Heart left ventricle (tissue), 16 donors: Measurements from ENCODE around the gene NOVA1. TPM values are rescaled to one million over a fixed set of nuclear protein-coding genes. Genes with fewer than 3 reads are reported as not detected.
A peak's percentile ranks its signal among the peaks of the same experiment; 100 is the strongest.

ENCODE experiments used
- ATAC-seq, 4 donors: fragments of 200-7000 bp; cut with Tn5 transposase; one replicate each; pipeline ENCODE4 v1.9.1; 2020 to 2022; ENCODE audit warnings: moderate library complexity in 4 of 4, mild to moderate bottlenecking in 3 of 4, moderate number of reproducible peaks in 1 of 4
- DNase-seq, 5 donors: peaks; one replicate each; pipeline ENCODE4 v3.0.0-alpha.2; 2020
- H3K27ac ChIP-seq, 12 donors: fragments of 200-600 bp; sonication (generic) in 4 of 12; one replicate each; pipeline versions ENCODE4 v1.5.0 to v1.8.0; 2016 to 2022; ENCODE audit warnings: mild to moderate bottlenecking in 2 of 12
- H3K27me3 ChIP-seq, 9 donors: fragments of 200-600 bp; sonication (generic) in 2 of 9; one replicate each; pipeline versions ENCODE4 v1.5.1 to v1.8.0; 2016 to 2022; ENCODE audit warnings: mild to moderate bottlenecking in 3 of 9
- H3K36me3 ChIP-seq, 9 donors: fragments of 200-600 bp; sonication (generic) in 2 of 9; one replicate each; pipeline versions ENCODE4 v1.5.0 to v1.8.0; 2018 to 2022; ENCODE audit warnings: mild to moderate bottlenecking in 2 of 9
- H3K4me1 ChIP-seq, 12 donors: fragments of 200-600 bp; sonication (generic) in 4 of 12; one replicate each; pipeline versions ENCODE4 v1.5.0 to v1.8.0; 2016 to 2022; ENCODE audit warnings: mild to moderate bottlenecking in 3 of 12
- H3K4me3 ChIP-seq, 12 donors: fragments of 200-600 bp; sonication (generic) in 4 of 12; one replicate each; pipeline versions ENCODE4 v1.5.0 to v1.8.0; 2017 to 2022; ENCODE audit warnings: mild to moderate bottlenecking in 9 of 12, moderate library complexity in 4 of 12
- H3K9me3 ChIP-seq, 12 donors: fragments of 200-600 bp; sonication (generic) in 4 of 12; one replicate each; pipeline versions ENCODE4 v1.5.0 to v1.8.0; 2016 to 2022; ENCODE audit warnings: mild to moderate bottlenecking in 1 of 12
- POLR2A ChIP-seq, 2 donors: fragments of 450-650 bp; IDR thresholded peaks; one replicate each; pipeline ENCODE4 v1.6.1; 2017; ENCODE audit warnings: antibody characterized with exemption in 2 of 2, mild to moderate bottlenecking in 2 of 2, moderate library complexity in 2 of 2
- WGBS, 4 donors: extraction: QIAGEN DNeasy Blood & Tissue Kit in 2 of 4; methylation state at CpG; one replicate each; pipeline versions ENCODE4 v1.1.5 to v1.1.7; 2013 to 2018; 5-methylcytosine and 5-hydroxymethylcytosine counted together
- intact Hi-C, 10 donors: fragments of 100-400 bp; cut with DNase I; formaldehyde crosslinking; loops; one replicate each; pipeline versions ENCODE4 v1.11.1 to v1.14.2; 2022
- polyA plus RNA-seq, 2 donors: library from polyadenylated mRNA; stranded (reverse); fragments of 200-250 nt; gene quantifications; one replicate each; pipeline ENCODE4 v1.2.3, GENCODE V29; 2013
- total RNA-seq, 9 donors: library from RNA; depleted of rRNA in 2 of 9; stranded (reverse); fragments of >200 nt in 2 of 9; fragmentation: NEBNext Ultra II Directional in 3 of 9; extraction: Animal tissue kit (Norgen Biotek cat#: 25700) in 3 of 9; gene quantifications; one replicate each; pipeline versions ENCODE4 v1.1.0 to v1.2.4, GENCODE V29; 2016 to 2023
- TF ChIP-seq, protein P1 (sequence below), 12 donors: fragments of 200-600 bp; sonication (generic) in 4 of 12; IDR thresholded peaks; one replicate each; pipeline versions ENCODE4 v1.5.0 to v1.8.0; 2018 to 2022; ENCODE audit warnings: antibody characterized with exemption in 12 of 12, mild to moderate bottlenecking in 5 of 12
- donor health status: ischemic (EF 13 %, LVEDD 7.1; RV severe dilation, severe dysfunction).
- donor health status: healthy with polysubstance abuse.
- donor health status: DM: no; HTN: yes; CAD: no.
- donor health status: DM: no; HTN: no; CAD: no.
- donor health status: ischemic (EF 25% LVEDD 6.9; RV normal size, moderate dysfunction).
- donor health status: ischemic (EF 25% LVEDD 5.7; RV mildly dilated, moderate dysfunction).
- donor health status: healthy.
- donor health status: DM: yes; HTN: yes; CAD: no.
- donor health status: ischemic (EF 35%, LVEDD 5.7; RV mildly dilated, moderate dysfunction).
- donor health status: nonischemic (EF 11% LVEDD 7.7; RV severe dilation, severe dysfunction).
- donor health status: DM: yes; HTN: yes; CAD: no.
- donor health status: PGD.
- donor health status: ischemic (EF 29% LVEDD 5.4; RV normal size, mild dysfunction).
- donor health status: nonischemic (EF 23%, LVEDD 6.1; RV moderate dilation, normal function).

Gene NOVA1
- total and polyA plus RNA-seq, 11 donors: 0.60 to 3.8 (median 2.4) TPM

DNA sequence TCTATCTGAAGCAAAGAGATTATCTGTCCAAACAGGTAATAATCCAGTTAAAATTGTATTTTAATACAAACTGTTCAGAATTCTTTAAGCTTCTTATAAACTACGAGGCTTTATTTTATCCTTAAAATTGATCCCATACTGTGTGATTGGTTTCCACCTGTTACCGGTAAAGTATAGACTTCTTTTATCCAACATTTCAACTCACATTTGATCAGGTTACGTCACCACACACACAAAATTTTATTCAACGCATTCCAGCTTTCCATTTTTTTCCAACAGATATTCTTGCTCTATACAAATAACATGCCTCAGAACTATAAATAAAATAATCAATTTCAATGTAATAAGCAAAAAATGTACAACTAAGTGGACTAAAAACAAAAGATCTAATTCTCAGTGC is 4.5 kb downstream of the NOVA1 start:
- intact Hi-C loops: no loop called here
- Histone ChIP-seq H3K9me3 (no peaks in the 10 kb centered on the region), H3K27ac (no peak overlapping the region), H3K4me1 (no peaks in the 10 kb centered on the region), H3K4me3 (no peak overlapping the region), H3K36me3 (no peaks in the 10 kb centered on the region), H3K27me3 (peaks cover 0 to 10% (median 0%) of the 10 kb centered on the region in 9 donors)
- DNase-seq (no peak), ATAC-seq (no peak)
- TF ChIP-seq, protein P1, sequence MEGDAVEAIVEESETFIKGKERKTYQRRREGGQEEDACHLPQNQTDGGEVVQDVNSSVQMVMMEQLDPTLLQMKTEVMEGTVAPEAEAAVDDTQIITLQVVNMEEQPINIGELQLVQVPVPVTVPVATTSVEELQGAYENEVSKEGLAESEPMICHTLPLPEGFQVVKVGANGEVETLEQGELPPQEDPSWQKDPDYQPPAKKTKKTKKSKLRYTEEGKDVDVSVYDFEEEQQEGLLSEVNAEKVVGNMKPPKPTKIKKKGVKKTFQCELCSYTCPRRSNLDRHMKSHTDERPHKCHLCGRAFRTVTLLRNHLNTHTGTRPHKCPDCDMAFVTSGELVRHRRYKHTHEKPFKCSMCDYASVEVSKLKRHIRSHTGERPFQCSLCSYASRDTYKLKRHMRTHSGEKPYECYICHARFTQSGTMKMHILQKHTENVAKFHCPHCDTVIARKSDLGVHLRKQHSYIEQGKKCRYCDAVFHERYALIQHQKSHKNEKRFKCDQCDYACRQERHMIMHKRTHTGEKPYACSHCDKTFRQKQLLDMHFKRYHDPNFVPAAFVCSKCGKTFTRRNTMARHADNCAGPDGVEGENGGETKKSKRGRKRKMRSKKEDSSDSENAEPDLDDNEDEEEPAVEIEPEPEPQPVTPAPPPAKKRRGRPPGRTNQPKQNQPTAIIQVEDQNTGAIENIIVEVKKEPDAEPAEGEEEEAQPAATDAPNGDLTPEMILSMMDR (IDR thresholded peaks at IDR 0.05): no peak
- no peak for TF ChIP-seq POLR2A (IDR thresholded peaks at IDR 0.05)
- WGBS, 4 donors: 94 to 97% (median 95%) methylated on average over 4 of the region's 4 CpGs

DNA sequence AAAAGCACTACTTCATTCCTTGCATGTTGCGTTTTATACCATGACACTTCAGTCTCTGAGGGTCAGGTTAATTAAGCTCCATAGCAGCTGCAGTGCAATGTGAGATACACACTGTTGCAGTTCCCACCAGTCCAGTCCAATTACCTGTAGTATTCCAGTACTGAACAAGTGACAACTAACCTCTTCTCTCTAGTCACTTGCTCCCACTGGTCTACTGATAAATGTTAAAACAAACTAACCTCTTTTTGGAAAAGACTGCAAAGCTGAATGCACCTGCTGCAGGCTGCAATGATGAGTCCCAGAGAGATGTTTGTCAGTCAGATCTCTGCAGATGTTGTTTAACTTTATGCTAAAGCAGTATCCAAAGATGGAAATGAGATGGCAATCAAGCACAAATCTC is 7.9 kb downstream of the NOVA1 start:
- Histone ChIP-seq H3K27ac (no peak overlapping the region), H3K27me3 (no peaks in the 10 kb centered on the region), H3K4me1 (no peaks in the 10 kb centered on the region), H3K36me3 (no peaks in the 10 kb centered on the region), H3K9me3 (no peaks in the 10 kb centered on the region), H3K4me3 (no peak overlapping the region)
- no peak for TF ChIP-seq POLR2A (IDR thresholded peaks at IDR 0.05)
- TF ChIP-seq, protein P1 (IDR thresholded peaks at IDR 0.05): no peak
- intact Hi-C loops: no loop called here
- WGBS, 4 donors: 79 to 95% (median 82%) methylated on average over 1 of the region's 1 CpG
- ATAC-seq: no peak
- no peak for DNase-seq

DNA sequence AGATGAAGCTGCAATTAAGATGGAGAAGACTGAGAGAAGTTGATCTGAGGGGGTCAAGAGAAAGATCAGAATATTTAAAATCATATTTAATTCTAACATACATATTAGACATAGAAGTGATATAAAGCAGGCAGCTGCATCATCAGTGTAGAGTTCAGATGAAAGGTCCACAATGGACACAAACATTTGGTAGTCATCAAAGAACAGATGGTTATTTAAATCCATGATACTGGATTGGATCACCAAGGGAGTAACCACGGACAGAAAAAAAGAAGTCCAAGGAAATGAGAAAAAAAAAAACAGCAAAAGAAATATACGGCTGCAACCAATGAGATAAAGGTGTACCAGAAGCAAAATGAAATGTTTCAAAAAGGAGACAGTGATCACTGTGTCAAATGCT is 20.1 kb downstream of the NOVA1 start:
- WGBS, 4 donors: 52 to 67% (median 61%) methylated on average over 2 of the region's 2 CpGs
- H3K36me3 ChIP-seq: no peaks in the 10 kb centered on the region

DNA sequence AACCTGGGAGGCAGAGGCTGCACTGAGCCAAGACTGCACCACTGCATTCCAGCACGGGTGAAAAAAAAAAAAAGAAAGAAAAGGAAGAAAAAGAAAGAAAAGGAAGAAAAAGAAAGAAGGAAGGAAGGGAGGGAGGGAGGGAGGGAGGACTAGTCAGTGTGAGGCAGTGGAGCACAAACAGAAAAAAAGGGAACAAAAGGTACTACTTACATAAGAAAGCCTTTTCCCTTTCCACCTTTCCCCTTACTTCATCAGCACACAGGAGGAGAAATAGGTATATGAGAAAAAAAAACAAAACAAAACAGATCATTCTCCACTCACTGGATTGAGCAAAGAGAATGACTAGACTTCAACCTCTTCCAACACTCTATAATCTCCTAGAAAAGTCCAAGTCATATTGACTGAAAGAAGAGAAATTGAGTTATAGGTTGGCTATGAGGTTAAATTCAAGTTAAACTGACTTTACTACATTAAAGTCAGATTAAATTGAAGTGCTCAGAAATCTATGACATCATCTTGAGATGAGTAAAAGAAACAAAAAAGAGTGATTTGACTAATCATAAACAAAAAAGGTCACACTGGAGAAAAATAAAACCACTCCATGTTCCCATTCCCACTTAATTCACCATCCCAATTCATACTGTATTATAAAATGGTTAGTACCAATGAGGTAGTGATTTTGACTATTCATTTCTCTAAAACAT is 43.6 kb downstream of the NOVA1 start:
- WGBS, 4 donors: 62 to 73% (median 68%) methylated on average over 1 of the region's 1 CpG
- no peaks in the 10 kb centered on the region for H3K36me3 ChIP-seq
- H3K4me1 ChIP-seq: no peaks in the 10 kb centered on the region
- intact Hi-C loops: no loop called here
- no peak overlapping the region for H3K4me3 ChIP-seq
- no peak overlapping the region for H3K27ac ChIP-seq
- ATAC-seq (no peak), DNase-seq (no peak)
- no peak for TF ChIP-seq POLR2A (IDR thresholded peaks at IDR 0.05)
- no peaks in the 10 kb centered on the region for H3K9me3 ChIP-seq
- no peaks in the 10 kb centered on the region for H3K27me3 ChIP-seq

More for the DNA sequence above, 20.1 kb downstream of the NOVA1 start:
- intact Hi-C loops: no loop called here
- DNase-seq: no peak
- Histone ChIP-seq H3K4me3 (no peak overlapping the region), H3K27me3 (no peaks in the 10 kb centered on the region), H3K27ac (no peak overlapping the region), H3K4me1 (no peaks in the 10 kb centered on the region), H3K9me3 (no peaks in the 10 kb centered on the region)
- TF ChIP-seq, protein P1 (IDR thresholded peaks at IDR 0.05): no peak
- TF ChIP-seq POLR2A (IDR thresholded peaks at IDR 0.05): no peak
- ATAC-seq: no peak

DNA sequence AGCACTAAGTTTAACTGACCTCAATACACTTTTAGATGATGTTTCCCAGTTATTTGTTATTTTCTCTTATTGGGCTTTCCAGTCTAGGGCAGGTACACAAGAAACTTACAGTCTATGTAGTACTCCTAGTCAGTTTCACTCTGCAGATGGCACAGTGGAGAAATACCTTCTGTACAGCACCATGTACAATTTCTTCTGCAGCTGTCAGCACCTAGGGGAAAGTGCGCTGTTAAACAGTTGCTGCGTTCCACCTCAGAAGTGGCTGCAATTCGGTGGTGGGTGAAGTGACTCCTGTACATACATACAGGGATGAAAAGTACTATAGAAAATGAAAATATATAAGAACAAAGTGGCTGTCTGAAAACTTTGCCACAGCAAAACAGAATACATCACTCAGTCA is 48.3 kb downstream of the NOVA1 start:
- H3K4me3 ChIP-seq: no peak overlapping the region
- no peak overlapping the region for H3K27ac ChIP-seq
- DNase-seq (peak in 1 of 5 donors; percentile 14), ATAC-seq (no peak)
- intact Hi-C loops: no loop called here
- H3K9me3 ChIP-seq: no peaks in the 10 kb centered on the region
- no peaks in the 10 kb centered on the region for H3K4me1 ChIP-seq
- H3K27me3 ChIP-seq: no peaks in the 10 kb centered on the region
- H3K36me3 ChIP-seq: no peaks in the 10 kb centered on the region
- WGBS, 4 donors: 42 to 64% (median 53%) methylated on average over 3 of the region's 3 CpGs
- TF ChIP-seq POLR2A (IDR thresholded peaks at IDR 0.05): no peak
- TF ChIP-seq, protein P1 (IDR thresholded peaks at IDR 0.05): no peak
